Amniotic stem cell (primary cell): ENCODE results near the gene AGPAT3.

Source experiments
- DNase-seq: peaks from one replicate; lab custom pipeline; 2025; lab: John Stamatoyannopoulos, UW

AGPAT3 gene

GRCh38 chr21:43978060-43978459 is 113.0 kb downstream of the AGPAT3 start:
- no peak for DNase-seq

GRCh38 chr21:43979654-43980053 is 114.6 kb downstream of the AGPAT3 start:
- no peak for DNase-seq

- no peak for DNase-seq
These were observed 116.3 kb downstream of the AGPAT3 start for GRCh38 chr21:43981151-43981870.

GRCh38 chr21:43981871-43982210 is 116.8 kb downstream of the AGPAT3 start:
- no peak for DNase-seq

- no peak for DNase-seq
These were observed 117.6 kb downstream of the AGPAT3 start for GRCh38 chr21:43982489-43983078.

- DNase-seq, result no peak
These were observed 118.4 kb downstream of the AGPAT3 start for GRCh38 chr21:43983390-43983789.

GRCh38 chr21:43983860-43984420 is 118.9 kb downstream of the AGPAT3 start:
- no peak for DNase-seq

GRCh38 chr21:43984905-43985689 is 120.1 kb downstream of the AGPAT3 start:
- DNase-seq, result no peak

GRCh38 chr21:43985690-43986251 is 120.7 kb downstream of the AGPAT3 start:
- no peak for DNase-seq

- no peak for DNase-seq
These were observed 121.8 kb downstream of the AGPAT3 start for GRCh38 chr21:43986544-43987451.

GRCh38 chr21:43987509-43987908 is 122.5 kb downstream of the AGPAT3 start:
- no peak for DNase-seq

GRCh38 chr21:43988016-43988415 is 123.0 kb downstream of the AGPAT3 start:
- no peak for DNase-seq

- no peak for DNase-seq
These were observed 123.6 kb downstream of the AGPAT3 start for GRCh38 chr21:43988506-43989230.

- DNase-seq, result no peak
These were observed 124.4 kb downstream of the AGPAT3 start for GRCh38 chr21:43989401-43989800.

GRCh38 chr21:43991447-43991991 is 126.5 kb downstream of the AGPAT3 start:
- no peak for DNase-seq

GRCh38 chr21:43992121-43992520 is 127.1 kb downstream of the AGPAT3 start:
- DNase-seq, result no peak

GRCh38 chr21:43993420-43993934 is 128.5 kb downstream of the AGPAT3 start:
- DNase-seq, result no peak

- DNase-seq, result no peak
These were observed 129.1 kb downstream of the AGPAT3 start for GRCh38 chr21:43994085-43994484.

- DNase-seq, result no peak
These were observed 129.6 kb downstream of the AGPAT3 start for GRCh38 chr21:43994646-43995045.

- DNase-seq, result no peak
These were observed 130.6 kb downstream of the AGPAT3 start for GRCh38 chr21:43995521-43996105.
